KG1 (cell line): ENCODE results near the gene GABRG3.

Source experiments
- DNase-seq: peaks from one replicate; lab custom pipeline; 2025; lab: John Stamatoyannopoulos, UW

The GABRG3 gene

DNA sequence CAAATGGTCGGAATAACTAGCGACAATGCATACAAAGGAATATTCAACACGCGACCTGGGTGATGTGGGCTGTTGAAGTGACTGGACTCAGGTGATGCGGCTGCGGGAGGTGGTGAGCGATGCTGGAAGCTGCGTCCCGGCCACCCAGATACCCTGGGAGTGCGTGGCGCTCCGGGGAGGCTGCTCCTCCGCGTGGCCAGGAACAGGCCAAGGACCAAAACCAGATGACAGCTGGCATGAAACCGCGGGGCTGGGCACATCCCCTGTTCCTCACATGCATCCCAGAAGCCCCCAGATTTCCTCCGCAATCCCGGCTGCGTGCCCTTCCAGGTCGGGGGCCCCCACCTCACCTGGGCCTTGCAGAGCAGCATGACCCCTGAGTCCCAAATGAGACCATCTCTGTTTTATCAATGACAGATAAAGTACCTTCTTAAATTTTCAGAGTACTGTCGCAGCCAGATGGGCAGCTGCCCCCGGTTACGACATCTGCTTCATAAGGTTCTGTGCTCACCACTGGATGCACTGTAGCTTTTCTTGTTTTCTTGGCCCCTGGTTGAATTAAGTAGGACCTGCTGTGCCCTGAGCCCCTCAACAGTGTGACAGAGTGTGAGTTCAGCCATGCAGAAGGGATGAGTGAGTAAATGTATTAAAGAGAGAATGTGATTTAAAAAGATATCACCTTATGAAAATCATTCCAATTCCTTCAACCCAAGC lies 278.2 kb downstream of the GABRG3 start:
- DNase-seq: no peak

DNA sequence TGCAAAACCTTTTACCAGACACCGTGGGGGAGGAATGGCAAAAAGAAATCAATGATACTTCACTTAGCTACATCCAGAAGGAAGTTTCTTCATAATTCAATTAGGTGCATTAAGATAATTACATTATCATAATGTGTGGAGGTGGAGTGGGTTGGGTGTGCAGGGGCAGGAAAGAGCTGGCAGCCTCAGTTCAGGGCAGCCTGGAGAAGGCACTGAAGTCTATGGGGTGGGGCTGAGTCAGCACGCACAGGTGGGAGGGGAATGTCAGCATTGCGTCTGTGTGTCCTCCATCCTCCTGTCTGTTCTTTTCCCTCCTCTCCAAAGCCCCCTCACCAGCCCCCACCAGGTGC lies 278.8 kb downstream of the GABRG3 start:
- DNase-seq: no peak

DNA sequence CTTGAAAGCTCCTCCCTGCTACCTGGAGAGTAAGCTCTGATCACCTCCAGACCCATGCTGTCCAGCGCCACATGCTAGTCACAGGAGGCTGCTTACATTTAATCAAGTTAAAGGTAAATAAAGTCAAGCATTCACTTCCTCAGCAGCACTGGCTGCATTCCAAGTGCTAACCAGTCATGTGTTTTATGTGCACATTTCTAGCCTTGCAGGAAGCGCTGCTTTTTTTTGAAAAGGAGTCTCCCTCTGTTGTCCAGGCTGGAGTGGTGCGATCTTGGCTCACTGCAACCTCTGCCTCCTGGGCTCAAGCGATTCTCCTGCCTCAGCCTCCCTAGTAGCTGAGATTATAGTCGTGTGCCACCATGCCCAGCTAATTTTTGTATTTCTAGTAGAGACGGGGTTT lies 279.2 kb downstream of the GABRG3 start:
- no peak for DNase-seq

DNA sequence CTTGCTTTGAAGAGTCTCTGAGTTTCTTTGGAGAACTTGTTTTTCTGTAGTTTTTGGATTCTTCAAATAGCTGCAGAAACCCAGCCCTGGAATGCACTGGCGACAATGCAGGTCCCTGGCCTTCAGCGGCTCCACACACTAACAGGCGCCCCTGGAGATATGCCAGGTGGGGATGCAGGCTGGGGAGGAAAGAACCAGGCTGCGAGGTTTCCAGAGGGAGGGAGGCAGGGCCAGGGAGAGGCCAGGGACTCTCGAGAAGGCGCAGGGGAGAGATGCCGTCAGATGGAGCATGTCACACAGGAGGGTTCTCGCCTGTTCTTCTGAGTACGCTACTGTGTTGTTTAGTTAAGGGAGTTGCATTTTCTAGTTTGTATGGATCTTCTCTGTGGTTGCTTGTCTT lies 283.1 kb downstream of the GABRG3 start:
- DNase-seq: no peak

DNA sequence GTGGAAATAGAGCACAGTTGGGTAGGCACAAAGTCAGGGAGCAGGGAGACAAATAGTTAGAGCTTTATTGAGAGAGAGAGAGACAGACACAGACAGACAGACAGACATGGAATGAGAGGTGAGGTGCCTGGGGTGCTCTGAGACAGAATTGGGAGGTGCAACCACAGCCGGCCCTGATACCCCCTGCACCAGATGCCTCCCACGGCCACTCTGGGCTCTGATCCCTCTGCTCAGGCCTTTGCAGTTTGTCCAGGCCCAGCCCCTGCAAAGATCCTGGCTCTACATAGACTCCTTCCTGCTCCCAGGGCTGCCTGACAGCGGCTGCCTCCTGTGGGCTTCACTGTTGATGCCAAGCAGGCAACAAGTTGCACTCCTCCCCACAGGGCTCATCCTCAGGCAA lies 283.8 kb downstream of the GABRG3 start:
- DNase-seq: no peak

DNA sequence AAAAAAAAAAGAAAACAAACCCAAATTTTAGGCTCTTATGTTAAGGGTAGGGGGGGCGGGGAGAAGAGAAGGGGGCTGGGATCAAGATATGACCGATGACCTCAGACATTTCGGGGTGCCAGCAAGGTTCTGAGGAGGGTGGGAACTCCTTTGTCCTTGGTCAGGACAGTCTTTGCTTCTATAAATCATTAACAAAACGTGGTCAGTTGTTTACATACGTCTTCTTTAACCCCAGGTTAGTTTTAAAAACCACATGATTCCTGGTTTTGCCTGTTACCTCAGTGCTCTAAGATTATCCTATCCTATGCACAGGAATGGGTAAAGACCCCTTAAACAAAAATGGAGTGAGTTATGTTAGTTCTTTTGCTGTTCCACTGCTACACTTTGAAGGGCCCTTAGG lies 285.5 kb downstream of the GABRG3 start:
- no peak for DNase-seq

DNA sequence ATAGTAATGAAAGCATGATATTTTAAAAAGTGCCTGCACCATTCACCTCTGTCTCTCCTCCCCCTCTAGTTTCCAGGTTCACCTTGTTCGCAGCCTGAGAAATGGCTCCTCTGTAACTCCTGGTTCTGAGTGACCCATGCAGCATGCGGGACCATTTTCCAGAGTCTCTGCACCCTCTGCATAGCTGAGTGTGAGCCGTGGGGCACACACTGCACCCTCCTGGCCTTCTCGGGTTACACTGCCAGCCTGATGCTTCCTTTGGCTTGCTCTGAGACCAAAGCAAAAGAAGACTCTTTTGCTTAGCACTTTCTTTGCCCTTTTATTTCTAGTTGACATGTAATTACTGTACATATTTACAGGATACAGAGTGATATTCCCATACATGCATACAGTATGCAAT lies 287.3 kb downstream of the GABRG3 start:
- DNase-seq: no peak

DNA sequence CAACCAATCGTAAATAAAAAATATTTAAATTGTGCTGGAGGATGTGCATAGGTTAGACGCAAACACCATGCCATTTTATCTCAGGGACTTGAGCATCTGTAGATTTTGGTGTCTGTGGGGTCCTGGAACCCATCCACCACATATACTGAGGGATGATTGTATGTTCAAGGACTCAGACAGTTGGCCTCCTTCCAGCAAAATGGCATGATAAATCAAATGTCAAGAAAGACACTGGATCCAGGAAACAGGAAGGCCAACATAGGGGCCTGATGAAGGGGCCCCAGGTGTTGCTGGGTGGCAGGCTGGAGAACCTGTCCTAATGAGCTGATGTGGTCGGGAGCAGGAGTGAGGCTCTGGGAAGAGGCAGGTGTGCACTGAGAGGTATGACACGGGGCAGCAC lies 289.5 kb downstream of the GABRG3 start:
- DNase-seq: no peak

DNA sequence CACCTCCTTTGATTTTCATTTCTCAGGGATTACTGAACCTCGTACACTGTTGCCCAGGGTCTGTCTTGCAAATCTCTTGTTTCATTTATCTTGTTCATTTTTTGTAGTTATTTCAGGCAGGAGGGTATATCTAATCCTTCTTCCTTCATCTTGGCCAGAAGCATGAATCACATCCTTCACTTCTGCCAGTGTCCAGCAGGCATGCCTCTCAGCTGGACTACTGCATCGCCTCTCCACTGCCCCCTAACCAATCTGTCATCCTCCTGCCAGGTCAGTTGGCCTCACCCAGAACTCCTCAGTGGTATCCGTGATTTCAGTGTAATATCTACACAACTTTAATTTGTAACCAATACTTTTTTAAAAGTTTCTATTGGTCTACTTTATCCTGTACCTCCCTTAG lies 297.9 kb downstream of the GABRG3 start:
- no peak for DNase-seq

DNA sequence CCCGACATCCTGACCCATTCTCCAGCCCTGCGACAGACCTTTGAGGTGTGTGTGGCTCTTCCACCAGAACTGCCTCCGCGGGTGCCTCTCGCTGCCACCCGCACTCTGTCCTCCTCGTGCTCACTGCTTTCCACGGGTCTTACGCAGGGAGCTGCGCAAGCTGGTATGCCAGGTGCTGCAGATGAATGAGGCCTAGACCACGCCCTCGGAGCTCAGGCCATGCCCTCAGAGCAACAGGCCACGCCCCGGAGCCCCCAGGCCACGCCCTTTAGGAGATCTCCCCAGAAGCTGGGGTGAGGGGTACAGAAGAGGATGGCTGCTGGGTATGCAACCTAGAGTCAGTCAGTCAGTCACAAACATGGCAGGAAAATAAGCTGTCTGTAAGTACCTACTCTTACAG lies 300.3 kb downstream of the GABRG3 start:
- no peak for DNase-seq

DNA sequence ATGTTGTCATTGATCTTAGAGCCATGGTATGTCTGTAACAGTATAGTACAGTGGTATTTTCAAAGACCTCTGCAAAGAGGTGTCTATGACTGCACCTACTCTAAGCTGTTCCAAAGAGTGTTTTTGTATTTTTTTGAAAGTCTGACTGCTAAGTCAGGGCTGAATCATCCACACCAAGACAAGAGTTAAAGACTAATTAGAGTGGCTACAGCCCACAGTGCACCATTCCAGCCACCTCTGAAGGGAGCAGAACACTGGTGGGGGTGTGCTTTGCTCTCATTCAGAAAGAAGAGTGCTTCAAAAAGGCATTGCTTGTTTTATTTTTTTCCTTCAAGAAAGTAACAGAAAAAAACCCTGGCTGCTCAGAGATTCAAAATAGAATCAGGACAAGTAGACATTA lies 301.4 kb downstream of the GABRG3 start:
- no peak for DNase-seq

DNA sequence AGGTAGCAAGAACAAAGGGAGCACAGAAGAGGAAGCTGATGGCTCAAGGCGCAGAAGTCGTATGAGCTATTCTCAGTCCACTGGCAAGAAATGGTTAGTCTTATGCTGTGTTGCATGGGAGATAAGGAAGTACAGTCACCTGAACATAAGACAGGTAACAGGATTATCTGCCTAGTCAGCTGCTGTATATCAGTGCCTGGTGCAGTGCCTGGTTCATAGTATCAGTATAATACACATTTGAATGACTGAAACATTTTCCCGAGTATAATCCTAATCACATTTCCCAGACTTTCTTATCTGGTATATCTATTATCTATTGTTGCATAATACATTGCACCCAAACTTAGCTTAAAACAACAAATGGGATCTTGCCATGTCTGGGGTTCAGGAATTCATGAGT lies 302.5 kb downstream of the GABRG3 start:
- DNase-seq: no peak

DNA sequence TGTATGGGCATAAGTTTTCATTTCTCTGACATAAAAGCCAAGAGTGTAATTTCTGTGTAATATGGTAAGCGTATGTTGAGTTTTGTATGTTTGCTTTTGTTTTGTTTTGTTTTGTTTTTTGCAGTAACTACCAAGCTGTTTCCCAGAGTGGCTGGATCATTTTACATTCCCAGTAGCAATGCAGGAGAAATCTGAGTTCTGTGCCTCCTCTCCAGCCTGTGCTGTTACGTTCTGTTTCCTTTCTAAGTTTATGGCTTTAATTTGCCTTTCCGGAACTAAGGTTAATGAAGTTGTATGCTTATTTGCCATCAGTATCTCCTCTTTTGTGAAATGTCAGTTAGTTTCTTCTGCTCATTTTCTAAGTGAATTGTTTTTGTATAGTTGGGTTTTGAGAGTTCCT lies 307.8 kb downstream of the GABRG3 start:
- no peak for DNase-seq

DNA sequence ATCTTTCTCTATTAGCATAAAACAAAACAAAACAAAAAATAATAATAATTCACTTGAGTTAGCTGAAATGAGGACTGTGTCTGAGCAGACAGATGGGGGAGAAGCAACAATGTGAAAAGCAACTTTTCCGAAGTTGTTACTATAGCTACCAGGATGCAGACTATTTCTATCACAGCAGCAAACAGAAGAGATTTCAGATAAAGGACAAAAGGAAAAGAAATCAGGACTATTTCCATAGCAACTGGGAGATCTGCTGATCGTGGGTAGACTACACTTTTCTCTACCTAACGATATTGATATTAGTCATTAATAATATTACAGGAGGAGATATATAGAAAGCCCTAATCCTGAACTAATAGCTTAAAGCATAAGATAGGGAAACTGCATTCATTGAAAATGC lies 321.7 kb downstream of the GABRG3 start:
- no peak for DNase-seq

DNA sequence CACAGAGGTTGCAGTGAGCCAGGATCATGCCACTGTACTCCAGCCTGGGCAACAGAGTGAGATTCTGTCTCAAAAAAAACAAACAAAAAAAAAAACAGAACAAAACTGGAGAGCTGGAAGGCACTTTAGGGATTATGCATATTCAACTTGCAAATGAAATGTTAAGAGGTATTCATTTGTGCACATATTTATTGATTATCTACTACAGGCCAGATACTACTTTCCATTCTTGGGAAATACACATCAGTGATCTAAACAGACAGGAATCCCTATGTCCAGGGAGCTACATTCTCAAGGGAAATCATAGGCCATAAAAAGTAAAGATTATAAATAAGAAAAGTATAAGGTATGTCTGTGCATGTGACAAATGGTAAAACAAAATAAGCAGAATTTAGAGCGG lies 322.6 kb downstream of the GABRG3 start:
- DNase-seq: no peak

DNA sequence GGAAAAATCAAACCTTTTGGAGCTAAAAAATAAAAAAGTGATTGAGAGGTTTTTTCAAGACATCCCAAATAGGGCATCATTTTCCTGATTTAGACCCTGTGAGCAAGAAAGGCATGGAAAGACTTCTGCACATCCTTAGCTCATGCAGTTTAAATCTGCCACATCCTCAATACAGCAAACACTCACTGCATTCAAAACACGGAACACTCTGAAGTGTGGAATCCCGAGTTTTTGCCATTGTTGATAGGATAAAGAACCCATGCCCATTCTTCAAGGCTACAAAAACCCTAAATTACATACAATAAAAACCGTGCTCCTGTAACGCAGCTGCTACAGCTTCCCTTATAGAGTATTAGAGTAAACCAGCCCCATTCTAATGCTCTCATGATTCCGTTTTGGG lies 346.8 kb downstream of the GABRG3 start:
- no peak for DNase-seq

DNA sequence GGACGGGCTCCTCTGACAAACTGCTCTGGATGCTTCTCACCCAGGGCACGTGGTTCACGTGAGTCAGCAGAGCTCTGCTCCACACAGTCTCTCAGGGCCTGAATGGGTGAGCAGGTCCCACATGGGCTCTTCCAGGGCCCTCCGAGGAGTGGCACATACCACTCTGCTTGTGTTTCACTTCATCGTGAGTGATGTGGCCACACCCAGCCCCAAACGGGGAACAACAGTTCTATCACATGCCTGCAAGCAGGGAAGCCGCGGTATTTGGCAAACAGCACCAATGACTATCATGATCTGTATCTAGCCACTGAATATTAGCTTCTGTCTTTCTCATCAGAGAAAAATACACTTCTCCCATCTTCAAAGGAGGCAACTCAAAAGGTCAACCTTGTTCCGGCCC lies 352.8 kb downstream of the GABRG3 start:
- DNase-seq: no peak

DNA sequence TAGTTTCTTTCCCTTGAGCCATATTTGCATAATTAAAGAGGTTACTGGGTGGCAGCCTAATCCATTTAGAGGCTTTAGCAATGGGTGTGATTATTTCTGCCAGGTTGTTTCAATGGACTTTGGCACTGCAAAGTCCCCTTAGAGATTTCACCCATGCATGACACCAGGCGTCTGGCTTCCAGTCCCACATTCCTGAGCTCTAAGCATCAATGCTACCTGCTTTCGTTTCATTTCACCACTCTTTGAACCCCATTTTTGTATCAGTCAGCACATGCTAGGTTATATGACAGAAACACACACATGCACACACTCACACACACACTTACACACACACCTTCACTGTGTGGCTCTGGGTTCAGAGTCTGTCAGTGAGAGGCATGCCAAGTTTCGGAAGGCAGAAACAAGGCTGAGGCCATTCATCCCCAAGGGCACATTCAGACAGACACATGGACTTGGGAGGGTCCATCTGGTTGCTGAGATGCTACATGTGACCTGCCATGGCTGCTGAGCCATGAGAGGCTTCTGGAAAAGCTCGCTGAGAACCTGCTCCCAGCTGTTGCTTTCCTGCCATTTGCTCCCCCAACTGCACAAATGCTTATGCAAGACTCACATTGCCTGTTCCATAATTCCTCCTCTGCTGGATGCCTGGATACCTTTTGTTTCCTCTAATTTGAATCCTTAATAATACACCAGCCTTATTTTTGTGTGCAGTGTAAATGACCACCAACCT lies 354.1 kb downstream of the GABRG3 start:
- DNase-seq: no peak

DNA sequence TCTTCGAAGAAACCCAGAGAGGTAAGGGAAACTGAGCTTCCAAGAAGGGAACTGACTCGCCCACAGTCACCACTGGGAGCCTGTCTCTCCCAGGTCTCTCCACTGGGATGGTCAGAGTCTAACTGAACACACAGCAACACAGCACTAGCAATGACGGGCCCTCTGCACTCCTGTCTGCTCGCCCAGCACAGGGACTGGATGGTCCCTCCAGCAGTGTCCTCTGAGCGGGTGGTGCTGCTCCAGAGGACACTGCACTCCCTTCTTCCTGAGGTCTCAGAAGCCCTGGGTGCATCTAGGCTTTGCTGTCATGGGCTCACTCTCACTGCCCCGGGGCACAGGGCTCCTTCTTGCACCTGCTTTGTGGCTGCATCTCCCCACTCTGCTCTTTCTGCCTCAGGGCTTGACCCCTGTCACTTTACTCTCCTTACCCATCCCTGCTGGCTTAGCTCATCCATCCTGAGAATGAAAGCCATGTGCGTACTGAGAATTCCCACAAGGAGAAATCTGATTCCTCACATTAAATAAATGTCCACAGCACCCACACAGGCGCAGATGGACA lies 356.6 kb downstream of the GABRG3 start:
- DNase-seq: no peak

DNA sequence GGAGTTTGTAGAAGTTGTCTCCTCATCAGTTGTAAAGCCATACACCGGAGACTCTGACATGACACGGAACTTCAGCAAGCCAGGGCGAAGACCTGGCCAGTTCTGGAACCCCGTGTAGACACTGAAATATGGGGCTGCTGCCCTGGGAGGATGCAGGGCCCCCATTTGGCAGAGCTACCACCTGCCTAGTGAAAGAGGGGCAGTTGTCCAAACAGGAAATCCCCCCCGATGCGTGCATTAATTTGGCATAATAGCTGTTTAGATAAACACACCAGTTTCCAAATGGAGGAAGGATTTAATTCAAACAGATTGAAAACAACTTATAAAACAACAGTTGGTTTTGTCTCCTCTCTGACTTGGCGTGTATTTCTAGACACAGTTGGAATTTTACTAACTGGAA lies 357.2 kb downstream of the GABRG3 start:
- DNase-seq: no peak

DNA sequence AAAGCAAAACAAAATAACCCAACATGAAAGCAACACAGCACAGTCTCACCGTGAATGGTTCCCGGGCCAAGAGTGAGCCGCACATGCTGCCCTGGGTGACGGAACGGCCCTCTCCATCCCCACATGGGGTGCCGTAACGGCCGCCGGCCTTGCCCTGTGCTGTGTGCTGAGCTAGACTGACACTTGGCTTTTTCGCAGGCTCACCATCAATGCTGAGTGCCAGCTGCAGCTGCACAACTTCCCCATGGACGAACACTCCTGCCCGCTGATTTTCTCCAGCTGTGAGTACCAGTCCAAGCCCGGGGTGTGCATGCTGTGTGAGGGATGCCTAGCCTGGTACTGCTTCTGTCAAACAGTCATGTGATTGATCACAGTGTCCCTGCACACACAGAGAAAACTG lies 357.6 kb downstream of the GABRG3 start:
- DNase-seq: no peak

DNA sequence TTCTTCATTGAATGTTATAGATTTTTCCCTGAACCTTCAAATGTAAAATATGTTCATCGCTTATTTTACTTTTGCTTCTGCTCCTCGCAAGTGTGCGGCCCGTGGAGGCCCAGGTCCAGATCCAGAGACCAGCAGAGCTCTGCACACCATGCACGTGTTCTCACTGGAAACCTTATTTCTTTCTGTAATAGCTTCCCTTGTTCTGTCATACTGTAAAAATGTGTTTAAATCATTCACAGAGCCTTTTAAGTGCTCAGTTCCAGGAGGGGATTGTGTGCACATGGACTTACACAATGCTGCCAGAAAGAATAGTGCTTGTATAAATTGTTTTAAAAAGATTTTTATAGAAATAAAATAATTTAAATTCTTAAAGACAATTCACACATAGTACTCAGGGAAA lies 359.3 kb downstream of the GABRG3 start:
- DNase-seq: no peak

DNA sequence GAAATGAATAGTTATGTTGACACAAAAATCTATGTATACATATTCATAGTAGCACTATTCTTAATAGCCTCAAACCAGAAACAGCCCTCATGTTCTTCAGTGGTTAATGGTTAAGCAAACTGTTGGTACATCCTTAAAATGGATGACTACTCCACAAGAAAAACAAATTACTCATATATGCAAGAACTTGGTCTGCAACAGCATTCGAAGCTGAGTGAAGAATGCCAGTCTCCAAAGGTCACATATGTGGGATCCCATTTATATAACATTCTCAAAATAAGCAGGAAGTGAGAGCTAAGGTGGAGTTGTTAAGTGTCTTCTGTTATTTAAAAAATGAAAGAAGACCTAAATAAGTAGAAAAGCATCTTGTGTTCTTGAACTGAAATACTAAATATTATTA lies 365.7 kb downstream of the GABRG3 start:
- no peak for DNase-seq

DNA sequence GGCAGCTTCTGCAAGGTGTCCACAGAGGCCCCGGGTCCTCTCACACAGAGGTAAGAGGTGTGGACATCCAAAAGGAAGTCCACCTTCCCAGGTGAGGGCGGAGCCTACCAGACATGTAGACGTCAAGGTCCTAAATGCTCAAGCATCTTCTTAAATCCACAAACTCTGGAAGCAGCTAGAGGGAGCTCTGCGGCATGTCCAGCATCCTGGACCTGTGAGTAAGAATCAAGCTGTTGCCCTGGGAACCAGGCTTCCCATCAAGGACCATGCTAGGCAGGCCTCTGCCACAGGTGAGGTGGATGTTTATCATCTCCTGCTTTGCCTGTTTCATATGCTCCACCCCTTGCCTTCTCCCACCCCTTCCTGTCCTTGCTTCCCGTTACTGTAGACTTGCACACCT lies 368.2 kb downstream of the GABRG3 start:
- no peak for DNase-seq
